ENCODE measurements around the gene MIER2.
A peak's percentile ranks its signal among the peaks of the same experiment; 100 is the strongest.

The MIER2 gene

GRCh38 chr19:375395-376110 lies 31.0 kb upstream of the MIER2 start:
- H3K27ac ChIP-seq (ENCODE audit: extremely low read depth, low read depth, low read length), result no peak overlapping the region
- ChIA-PET CTCF (no interaction called here), POLR2A (no interaction called here)
- H3K36me3 ChIP-seq (ENCODE audit: control insufficient read depth in 2 of 2, insufficient read depth in 1 of 2, low read length in 2 of 2), result no peaks in the 10 kb centered on the region
- TF ChIP-seq GLI2 (tag by site-specific recombination; IDR thresholded peaks at IDR 0.05; ENCODE audit: borderline replicate concordance, low read depth), result no peak
- TF ChIP-seq ZFP41 (tag by site-specific recombination; IDR thresholded peaks at IDR 0.05; ENCODE audit: borderline replicate concordance), result no peak
- H3K4me3 ChIP-seq (ENCODE audit: low read depth, low read length), result no peak overlapping the region
- H3K9me3 ChIP-seq (ENCODE audit: control insufficient read depth, insufficient read depth, low read depth, low read length), result no peaks in the 10 kb centered on the region
- H3K4me1 ChIP-seq (ENCODE audit: control insufficient read depth, insufficient read depth, low read length), result no peaks in the 10 kb centered on the region

DNA sequence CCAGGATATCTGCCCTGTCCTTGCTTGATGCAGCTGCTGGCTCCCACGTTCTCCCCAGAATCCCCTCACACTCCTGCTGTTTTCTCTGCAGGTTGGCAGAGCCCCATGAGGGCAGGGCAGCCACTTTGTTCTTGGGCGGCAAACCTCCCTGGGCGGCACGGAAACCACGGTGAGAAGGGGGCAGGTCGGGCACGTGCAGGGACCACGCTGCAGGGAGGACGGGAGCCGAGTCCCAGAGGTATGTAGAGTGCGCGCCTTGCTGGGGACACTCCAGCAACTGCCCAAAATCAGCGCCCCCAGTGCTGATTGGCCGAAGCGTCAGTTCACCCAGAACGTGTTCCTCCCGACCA lies 30.3 kb upstream of the MIER2 start:
- Histone ChIP-seq H3K4me1 (ENCODE audit: control insufficient read depth, insufficient read depth, low read length) (no peaks in the 10 kb centered on the region), H3K4me3 (ENCODE audit: low read depth, low read length) (no peak overlapping the region), H3K9me3 (ENCODE audit: control insufficient read depth, insufficient read depth, low read depth, low read length) (no peaks in the 10 kb centered on the region), H3K27ac (ENCODE audit: extremely low read depth, low read depth, low read length) (no peak overlapping the region), H3K36me3 (ENCODE audit: control insufficient read depth in 2 of 2, insufficient read depth in 1 of 2, low read length in 2 of 2) (no peaks in the 10 kb centered on the region)
- no peak for TF ChIP-seq ZNF792 (tag by site-specific recombination; IDR thresholded peaks at IDR 0.05)
- no peak for TF ChIP-seq GLI2 (tag by site-specific recombination; IDR thresholded peaks at IDR 0.05; ENCODE audit: borderline replicate concordance, low read depth)
- no peak for TF ChIP-seq KLF9 (tag by site-specific recombination; IDR thresholded peaks at IDR 0.05; ENCODE audit: low read depth)
- TF ChIP-seq ZNF423 (tag by site-specific recombination; IDR thresholded peaks at IDR 0.05), result no peak
- TF ChIP-seq SALL2 (tag by site-specific recombination; IDR thresholded peaks at IDR 0.05; ENCODE audit: borderline replicate concordance), result no peak
- TF ChIP-seq ZNF202 (tag by site-specific recombination; IDR thresholded peaks at IDR 0.05; ENCODE audit: borderline replicate concordance), result no peak
- ChIA-PET POLR2A (interaction anchor here (0.6 kb wide), 1 partner anchor 199 kb away, joined by 3 read pairs; no protein-coding TSS in a partner anchor), CTCF (no interaction called here)

DNA sequence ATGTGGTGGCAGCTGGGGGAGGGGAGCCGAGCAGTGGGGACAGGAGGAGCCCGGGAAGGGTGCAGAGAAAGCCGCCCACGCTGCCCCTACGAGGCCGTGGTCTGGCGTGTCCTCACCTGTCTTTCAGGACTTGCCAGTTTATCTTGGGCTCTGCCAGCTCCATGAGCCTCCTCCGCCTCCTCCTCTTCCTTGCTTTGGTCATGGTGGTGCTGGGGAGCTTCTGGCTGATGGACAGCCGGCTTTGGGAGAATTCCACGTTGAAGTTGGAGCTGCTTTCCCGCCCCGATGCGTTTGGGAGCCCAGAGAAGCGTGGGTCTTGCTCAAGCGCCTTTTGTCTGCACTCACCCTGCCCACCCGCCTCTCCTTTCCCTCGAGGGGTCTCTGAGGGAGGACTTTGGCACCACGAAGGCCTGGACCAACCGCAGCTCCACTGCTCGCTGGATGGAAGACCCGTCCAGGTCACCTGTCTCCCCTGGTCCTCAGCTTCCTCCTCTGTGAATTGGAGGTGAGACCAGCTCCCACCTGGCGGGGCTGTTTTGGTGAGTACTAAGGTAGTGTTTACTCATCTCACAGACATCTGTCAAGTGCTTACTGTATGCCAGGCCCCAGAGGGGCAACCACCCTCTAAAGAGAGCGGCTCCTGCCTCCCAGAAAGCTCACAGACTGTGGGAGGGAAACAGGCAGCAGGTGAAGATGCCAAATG lies 29.7 kb upstream of the MIER2 start:
- POLR2A ChIA-PET, result interaction anchor here (0.6 kb wide), 1 partner anchor 200 kb away, joined by 3 read pairs; no protein-coding TSS in a partner anchor
- CTCF ChIA-PET, result no interaction called here
- Histone ChIP-seq H3K4me3 (ENCODE audit: low read depth, low read length) (no peak overlapping the region), H3K27ac (ENCODE audit: extremely low read depth, low read depth, low read length) (no peak overlapping the region), H3K36me3 (ENCODE audit: control insufficient read depth in 2 of 2, insufficient read depth in 1 of 2, low read length in 2 of 2) (no peaks in the 10 kb centered on the region), H3K9me3 (ENCODE audit: control insufficient read depth, insufficient read depth, low read depth, low read length) (no peaks in the 10 kb centered on the region), H3K4me1 (ENCODE audit: control insufficient read depth, insufficient read depth, low read length) (no peaks in the 10 kb centered on the region)
- TF ChIP-seq ZNF777 (tag by site-specific recombination; IDR thresholded peaks at IDR 0.05; ENCODE audit: borderline replicate concordance), result no peak
- no peak for TF ChIP-seq MEIS1 (CRISPR knock-in tag; IDR thresholded peaks at IDR 0.05; ENCODE audit: borderline replicate concordance)
- 0 out of 2 replicates have a peak, but pooled peaks have one; percentile 9 for TF ChIP-seq ZFHX2 (tag by site-specific recombination; conservative IDR thresholded peaks at IDR 0.05)
- TF ChIP-seq YY1 (tag by site-specific recombination; IDR thresholded peaks at IDR 0.05), result no peak
- no peak for TF ChIP-seq ZNF354C (tag by site-specific recombination; IDR thresholded peaks at IDR 0.05; ENCODE audit: borderline replicate concordance, low read depth)
- no peak for TF ChIP-seq ZNF670 (tag by site-specific recombination; IDR thresholded peaks at IDR 0.05; ENCODE audit: low read depth)
- TF ChIP-seq EGR2 (tag by site-specific recombination; IDR thresholded peaks at IDR 0.05; ENCODE audit: low read depth), result 0 out of 2 replicates have a peak, but pooled peaks have one; percentile 25

GRCh38 chr19:373391-374182 lies 29.0 kb upstream of the MIER2 start:
- TF ChIP-seq ZNF366 (tag by site-specific recombination; conservative IDR thresholded peaks at IDR 0.05), result no peak
- TF ChIP-seq INSM2 (tag by site-specific recombination; IDR thresholded peaks at IDR 0.05), result no peak
- no peak for TF ChIP-seq ZNF585B (tag by site-specific recombination; IDR thresholded peaks at IDR 0.05)
- TF ChIP-seq ZNF560 (tag by site-specific recombination; IDR thresholded peaks at IDR 0.05; ENCODE audit: borderline replicate concordance), result no peak
- ChIA-PET POLR2A (no interaction called here), CTCF (interaction anchor here (0.7 kb wide), 1 partner anchor 104 kb away, joined by 3 read pairs; no protein-coding TSS in a partner anchor)
- Histone ChIP-seq H3K4me1 (ENCODE audit: control insufficient read depth, insufficient read depth, low read length) (no peaks in the 10 kb centered on the region), H3K36me3 (ENCODE audit: control insufficient read depth in 2 of 2, insufficient read depth in 1 of 2, low read length in 2 of 2) (no peaks in the 10 kb centered on the region), H3K27ac (ENCODE audit: extremely low read depth, low read depth, low read length) (no peak overlapping the region), H3K4me3 (ENCODE audit: low read depth, low read length) (no peak overlapping the region), H3K9me3 (ENCODE audit: control insufficient read depth, insufficient read depth, low read depth, low read length) (no peaks in the 10 kb centered on the region)

Measured in HEK293 (cell line).